HPDE6-E6E7 (cell line): ENCODE measurements around the gene GATAD2A.
"Not testable (repeated sequence)": the region's sequence is repeated elsewhere in the genome, so short reads cannot be mapped to it uniquely, and the experiment has no call there.

Experiments
- DNase-seq: peaks from one replicate; pipeline ENCODE4 v3.0.0; 2011; ENCODE audit warnings: missing footprints; ENCODE audit errors: extremely low spot score

GATAD2A gene

GRCh38 chr19:19464339-19465098, 59.0 kb downstream of the GATAD2A start:
- DNase-seq = no peak

- no peak for DNase-seq
These were observed 60.1 kb downstream of the GATAD2A start for GRCh38 chr19:19465436-19466070.

GRCh38 chr19:19466201-19466600, 60.7 kb downstream of the GATAD2A start:
- DNase-seq = no peak

GRCh38 chr19:19468424-19469050, 63.1 kb downstream of the GATAD2A start:
- no peak for DNase-seq

GRCh38 chr19:19470579-19470978, 65.1 kb downstream of the GATAD2A start:
- DNase-seq = no peak

GRCh38 chr19:19471682-19472081, 66.2 kb downstream of the GATAD2A start:
- DNase-seq = no peak

- DNase-seq = not testable (repeated sequence)
These were observed 66.6 kb downstream of the GATAD2A start for GRCh38 chr19:19472106-19472505.

- DNase-seq = no peak
These were observed 69.7 kb downstream of the GATAD2A start for GRCh38 chr19:19475015-19475765.

GRCh38 chr19:19475849-19476828, 70.7 kb downstream of the GATAD2A start:
- no peak for DNase-seq

GRCh38 chr19:19477705-19478383, 72.4 kb downstream of the GATAD2A start:
- no peak for DNase-seq

- no peak for DNase-seq
These were observed 75.2 kb downstream of the GATAD2A start for GRCh38 chr19:19480688-19481087.

GRCh38 chr19:19482809-19483596, 77.5 kb downstream of the GATAD2A start:
- DNase-seq = no peak

GRCh38 chr19:19485161-19485997, 79.9 kb downstream of the GATAD2A start:
- DNase-seq = no peak

GRCh38 chr19:19485998-19486290, 80.5 kb downstream of the GATAD2A start:
- no peak for DNase-seq

GRCh38 chr19:19486343-19487076, 81.0 kb downstream of the GATAD2A start:
- DNase-seq = no peak

- DNase-seq = no peak
These were observed 81.8 kb downstream of the GATAD2A start for GRCh38 chr19:19487077-19487949.
